Heart left ventricle (tissue), 13 donors: Measurements from ENCODE around the gene LHX4.

ENCODE experiments used
- POLR2A ChIP-seq, 2 donors: fragments of 450-650 bp; IDR thresholded peaks; one replicate each; pipeline ENCODE4 v1.6.1; 2017; ENCODE audit warnings: antibody characterized with exemption in 2 of 2, mild to moderate bottlenecking in 2 of 2, moderate library complexity in 2 of 2
- TF ChIP-seq, protein P1 (sequence below), 12 donors: fragments of 200-600 bp; sonication (generic) in 4 of 12; IDR thresholded peaks; one replicate each; pipeline versions ENCODE4 v1.5.0 to v1.8.0; 2018 to 2022; ENCODE audit warnings: antibody characterized with exemption in 12 of 12, mild to moderate bottlenecking in 5 of 12
- donor health status: ischemic (EF 13 %, LVEDD 7.1; RV severe dilation, severe dysfunction).
- donor health status: DM: no; HTN: yes; CAD: no.
- donor health status: DM: no; HTN: no; CAD: no.
- donor health status: ischemic (EF 25% LVEDD 6.9; RV normal size, moderate dysfunction).
- donor health status: ischemic (EF 25% LVEDD 5.7; RV mildly dilated, moderate dysfunction).
- donor health status: ischemic (EF 35%, LVEDD 5.7; RV mildly dilated, moderate dysfunction).
- donor health status: nonischemic (EF 11% LVEDD 7.7; RV severe dilation, severe dysfunction).
- donor health status: DM: yes; HTN: yes; CAD: no.
- donor health status: PGD.
- donor health status: ischemic (EF 29% LVEDD 5.4; RV normal size, mild dysfunction).
- donor health status: nonischemic (EF 23%, LVEDD 6.1; RV moderate dilation, normal function).

GRCh38 chr1:180264595-180264994, 34.5 kb downstream of the LHX4 start:
- TF ChIP-seq, protein P1, sequence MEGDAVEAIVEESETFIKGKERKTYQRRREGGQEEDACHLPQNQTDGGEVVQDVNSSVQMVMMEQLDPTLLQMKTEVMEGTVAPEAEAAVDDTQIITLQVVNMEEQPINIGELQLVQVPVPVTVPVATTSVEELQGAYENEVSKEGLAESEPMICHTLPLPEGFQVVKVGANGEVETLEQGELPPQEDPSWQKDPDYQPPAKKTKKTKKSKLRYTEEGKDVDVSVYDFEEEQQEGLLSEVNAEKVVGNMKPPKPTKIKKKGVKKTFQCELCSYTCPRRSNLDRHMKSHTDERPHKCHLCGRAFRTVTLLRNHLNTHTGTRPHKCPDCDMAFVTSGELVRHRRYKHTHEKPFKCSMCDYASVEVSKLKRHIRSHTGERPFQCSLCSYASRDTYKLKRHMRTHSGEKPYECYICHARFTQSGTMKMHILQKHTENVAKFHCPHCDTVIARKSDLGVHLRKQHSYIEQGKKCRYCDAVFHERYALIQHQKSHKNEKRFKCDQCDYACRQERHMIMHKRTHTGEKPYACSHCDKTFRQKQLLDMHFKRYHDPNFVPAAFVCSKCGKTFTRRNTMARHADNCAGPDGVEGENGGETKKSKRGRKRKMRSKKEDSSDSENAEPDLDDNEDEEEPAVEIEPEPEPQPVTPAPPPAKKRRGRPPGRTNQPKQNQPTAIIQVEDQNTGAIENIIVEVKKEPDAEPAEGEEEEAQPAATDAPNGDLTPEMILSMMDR (IDR thresholded peaks at IDR 0.05): no peak
- TF ChIP-seq POLR2A (IDR thresholded peaks at IDR 0.05): no peak
